ENCODE data around the gene EPB41L2. TPM values are rescaled to one million over a fixed set of nuclear protein-coding genes. Genes with fewer than 3 reads are reported as not detected.

EPB41L2 gene
- total RNA-seq, 1 experiment from 2014 or later = 74.8 TPM

DNA sequence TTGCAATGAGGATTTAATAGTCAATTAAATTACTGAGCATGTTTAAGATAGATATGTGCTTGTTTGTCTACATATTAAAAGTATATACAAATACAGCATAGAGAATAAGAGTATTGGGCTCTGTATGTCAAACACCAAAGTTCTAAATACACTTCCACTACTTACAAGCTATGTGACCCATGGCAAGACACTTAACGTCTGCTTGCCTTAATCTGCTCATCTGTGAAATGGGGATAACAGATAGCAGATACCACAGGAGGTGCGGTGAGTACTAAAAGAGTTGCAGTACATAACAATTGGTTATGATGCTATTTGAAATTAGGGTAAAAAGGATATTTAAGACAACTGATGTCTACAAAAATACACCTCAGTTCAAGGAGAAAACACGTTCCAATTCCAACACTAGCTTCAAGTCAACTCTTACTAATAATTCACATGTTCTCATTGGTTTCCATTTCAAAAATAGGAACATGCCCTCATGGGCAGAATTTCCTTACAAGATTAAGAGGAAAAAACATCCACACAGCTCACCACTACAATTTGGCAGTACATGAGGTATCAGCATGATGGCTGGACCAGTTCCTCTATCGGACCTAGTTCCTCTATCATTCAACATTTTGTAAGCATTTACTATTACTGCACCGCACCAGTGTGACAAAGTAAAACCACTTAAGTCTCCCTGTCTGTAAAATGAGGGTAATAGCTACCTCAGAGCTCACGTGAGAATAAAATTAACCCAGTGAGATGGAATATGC is 134.7 kb downstream of the EPB41L2 start (continued):
- TF ChIP-seq EZH2phosphoT487 (IDR thresholded peaks at IDR 0.05; ENCODE audit: borderline replicate concordance) (no peak), CEBPB (IDR thresholded peaks at IDR 0.05; ENCODE audit: low read depth) (no peak), FOSL1 (IDR thresholded peaks at IDR 0.05; ENCODE audit: low read depth) (no peak), TCF7L2 (IDR thresholded peaks at IDR 0.05; ENCODE audit: borderline replicate concordance, extremely low read depth, insufficient read depth, insufficient read length) (no peak), REST (IDR thresholded peaks at IDR 0.05; ENCODE audit: low read depth) (no peak)

GRCh38 chr6:130927305-130927704 is 135.7 kb downstream of the EPB41L2 start:
- no peak overlapping the region for H3K4me3 ChIP-seq (replicated peaks in 1 of 2; ENCODE audit: low read depth in 1 of 2, low read length in 2 of 2)
- H4K20me1 ChIP-seq (ENCODE audit: insufficient read depth) = no peaks in the 10 kb centered on the region; the same call in 1 of the 2 replicates
- H3K9ac ChIP-seq (ENCODE audit: low read length) = no peak overlapping the region
- no peaks in the 10 kb centered on the region for H3K9me2 ChIP-seq (ENCODE audit: insufficient read depth)
- H3K36me3 ChIP-seq (ENCODE audit: control insufficient read depth in 1 of 2, insufficient read depth in 2 of 2, low read length in 2 of 2) = no peaks in the 10 kb centered on the region
- POLR2A ChIA-PET = no interaction called here
- CTCF ChIA-PET = no interaction called here
- TF ChIP-seq TCF7L2 (IDR thresholded peaks at IDR 0.05; ENCODE audit: borderline replicate concordance, extremely low read depth, insufficient read depth, insufficient read length) (no peak), CBX3 (IDR thresholded peaks at IDR 0.05; ENCODE audit: low read depth) (0 out of 2 replicates have a peak, but pooled peaks have one; percentile 13), CEBPB (IDR thresholded peaks at IDR 0.05; ENCODE audit: low read depth) (no peak), POLR2AphosphoS5 (IDR thresholded peaks at IDR 0.05; ENCODE audit: low read depth, low read length) (no peak), JUND (IDR thresholded peaks at IDR 0.05) (peak; percentile 66), ZFX (IDR thresholded peaks at IDR 0.05) (no peak), RAD21 (IDR thresholded peaks at IDR 0.05; ENCODE audit: low read depth) (no peak), FOSL1 (IDR thresholded peaks at IDR 0.05; ENCODE audit: low read depth) (peak; percentile 61; the same call in 1 of the 2 replicates), SP1 (IDR thresholded peaks at IDR 0.05; ENCODE audit: low read depth) (no peak), EGR1 (IDR thresholded peaks at IDR 0.05; ENCODE audit: low read depth) (no peak)
- TF ChIP-seq, protein P1, sequence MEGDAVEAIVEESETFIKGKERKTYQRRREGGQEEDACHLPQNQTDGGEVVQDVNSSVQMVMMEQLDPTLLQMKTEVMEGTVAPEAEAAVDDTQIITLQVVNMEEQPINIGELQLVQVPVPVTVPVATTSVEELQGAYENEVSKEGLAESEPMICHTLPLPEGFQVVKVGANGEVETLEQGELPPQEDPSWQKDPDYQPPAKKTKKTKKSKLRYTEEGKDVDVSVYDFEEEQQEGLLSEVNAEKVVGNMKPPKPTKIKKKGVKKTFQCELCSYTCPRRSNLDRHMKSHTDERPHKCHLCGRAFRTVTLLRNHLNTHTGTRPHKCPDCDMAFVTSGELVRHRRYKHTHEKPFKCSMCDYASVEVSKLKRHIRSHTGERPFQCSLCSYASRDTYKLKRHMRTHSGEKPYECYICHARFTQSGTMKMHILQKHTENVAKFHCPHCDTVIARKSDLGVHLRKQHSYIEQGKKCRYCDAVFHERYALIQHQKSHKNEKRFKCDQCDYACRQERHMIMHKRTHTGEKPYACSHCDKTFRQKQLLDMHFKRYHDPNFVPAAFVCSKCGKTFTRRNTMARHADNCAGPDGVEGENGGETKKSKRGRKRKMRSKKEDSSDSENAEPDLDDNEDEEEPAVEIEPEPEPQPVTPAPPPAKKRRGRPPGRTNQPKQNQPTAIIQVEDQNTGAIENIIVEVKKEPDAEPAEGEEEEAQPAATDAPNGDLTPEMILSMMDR (IDR thresholded peaks at IDR 0.05 in 2 of 3, conservative IDR thresholded peaks at IDR 0.05 in 1 of 3; ENCODE audit: borderline replicate concordance in 1 of 3, insufficient read depth in 1 of 3, low read depth in 2 of 3, low read length in 2 of 3) = no peak
- RAD21 ChIA-PET (ENCODE audit: low non-redundant PET in 1 of 2, low total read pairs in 2 of 2, uncharacterized antibody in 2 of 2, unreplicated experiment in 2 of 2) = no interaction called here
- H3K4me2 ChIP-seq (ENCODE audit: low read length) = peak overlapping the region; percentile 27; the same call in 1 of the 2 replicates
- ATAC-seq = peak; percentile 99
- H3K4me1 ChIP-seq (ENCODE audit: control insufficient read depth in 1 of 2, insufficient read depth in 2 of 2, low read length in 2 of 2) = peaks cover 12 to 13% of the 10 kb centered on the region in 2 experiments
- H3K27ac ChIP-seq (ENCODE audit: low read depth, low read length) = no peak overlapping the region
- no peak overlapping the region for H2AFZ ChIP-seq (ENCODE audit: low read depth, low read length, poor library complexity, severe bottlenecking)
- intact Hi-C loops (cut with micrococcal nuclease) = no loop called here
- H3K27me3 ChIP-seq (ENCODE audit: insufficient read depth, low read length) = no peaks in the 10 kb centered on the region
- DNase-seq (ENCODE audit: low read depth, low spot score) = peak; percentile 54
- peaks cover 6% of the 10 kb centered on the region; the same call in 1 of the 2 replicates for H3K79me2 ChIP-seq (ENCODE audit: insufficient read depth, low read length)
- BruUV-seq (replicated peaks) = no TSS peak
- no peaks in the 10 kb centered on the region for H3K9me3 ChIP-seq (ENCODE audit: control insufficient read depth in 1 of 2, insufficient read depth in 1 of 2, low read depth in 1 of 2, low read length in 2 of 2)
